ENCODE measurements around the gene EIF4EBP2. TPM values are rescaled to one million over a fixed set of nuclear protein-coding genes. Genes with fewer than 3 reads are reported as not detected.

The EIF4EBP2 gene
- polyA plus RNA-seq, 1 experiment = 13.4 TPM

DNA sequence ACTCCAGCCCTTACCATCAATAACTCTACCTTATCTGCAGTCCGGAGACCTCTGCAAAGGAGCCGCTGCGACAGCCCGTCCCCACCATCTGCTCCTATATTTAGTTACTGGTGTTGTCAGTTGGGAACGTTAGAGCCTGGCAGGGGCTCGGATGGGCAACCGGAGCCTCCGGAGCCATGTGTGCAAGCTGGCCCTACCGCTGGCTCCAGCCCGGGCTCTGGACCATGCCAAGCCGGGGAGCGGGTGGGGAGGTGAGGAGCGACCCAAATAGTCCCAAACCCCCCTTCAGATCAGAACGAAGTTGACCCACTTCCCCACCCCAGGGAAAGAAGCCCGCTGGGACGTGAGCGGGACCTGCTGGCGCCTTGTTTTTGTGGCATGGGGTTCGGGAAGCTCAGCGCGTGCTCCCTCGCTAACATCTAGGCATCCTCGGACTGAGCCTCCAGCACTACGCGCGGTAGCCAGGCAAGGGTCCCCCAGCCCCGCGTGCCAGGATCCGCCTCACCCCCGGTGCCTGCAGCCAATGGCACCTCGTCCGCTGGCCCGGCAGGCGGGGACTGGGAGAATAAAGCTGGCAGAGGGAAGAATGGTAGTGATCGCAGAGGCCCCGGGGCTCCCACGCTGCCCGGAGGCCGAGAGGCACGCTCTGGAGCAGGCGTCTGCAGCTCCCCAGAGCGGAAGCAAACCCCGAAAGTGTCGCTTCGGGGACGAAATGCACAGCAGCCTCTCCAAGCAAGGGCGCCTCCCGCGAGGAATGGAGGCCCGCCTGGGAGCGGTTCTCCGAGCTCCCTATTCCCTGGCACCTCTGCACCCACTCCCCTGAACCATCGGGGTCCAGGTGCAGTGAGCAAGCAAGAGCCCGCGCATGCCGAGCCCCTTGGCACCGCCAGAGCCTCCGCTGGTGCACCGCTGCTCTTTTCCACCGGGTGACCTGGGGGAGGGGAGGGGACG, 22.2 kb upstream of the EIF4EBP2 start:
- H3K27me3 ChIP-seq (ENCODE audit: control insufficient read depth, insufficient read depth, low read length) = peaks cover 4% of the 10 kb centered on the region; the same call in 1 of the 2 replicates
- DNase-seq (ENCODE audit: low read depth) = no peak
- H3K4me3 ChIP-seq (ENCODE audit: low read depth, low read length) = peak overlapping the region; percentile 76
- POLR2A ChIA-PET = interaction anchor here (0.5 to 0.9 kb wide), 2 partner anchors 17 to 24 kb away, joined by 4 to 7 read pairs; no protein-coding TSS in a partner anchor
- CTCF ChIA-PET = interaction anchor here (1.1 to 2.0 kb wide), 2 partner anchors 17 to 20 kb away, joined by 4 to 5 read pairs; no protein-coding TSS in a partner anchor
- TF ChIP-seq, protein P1, sequence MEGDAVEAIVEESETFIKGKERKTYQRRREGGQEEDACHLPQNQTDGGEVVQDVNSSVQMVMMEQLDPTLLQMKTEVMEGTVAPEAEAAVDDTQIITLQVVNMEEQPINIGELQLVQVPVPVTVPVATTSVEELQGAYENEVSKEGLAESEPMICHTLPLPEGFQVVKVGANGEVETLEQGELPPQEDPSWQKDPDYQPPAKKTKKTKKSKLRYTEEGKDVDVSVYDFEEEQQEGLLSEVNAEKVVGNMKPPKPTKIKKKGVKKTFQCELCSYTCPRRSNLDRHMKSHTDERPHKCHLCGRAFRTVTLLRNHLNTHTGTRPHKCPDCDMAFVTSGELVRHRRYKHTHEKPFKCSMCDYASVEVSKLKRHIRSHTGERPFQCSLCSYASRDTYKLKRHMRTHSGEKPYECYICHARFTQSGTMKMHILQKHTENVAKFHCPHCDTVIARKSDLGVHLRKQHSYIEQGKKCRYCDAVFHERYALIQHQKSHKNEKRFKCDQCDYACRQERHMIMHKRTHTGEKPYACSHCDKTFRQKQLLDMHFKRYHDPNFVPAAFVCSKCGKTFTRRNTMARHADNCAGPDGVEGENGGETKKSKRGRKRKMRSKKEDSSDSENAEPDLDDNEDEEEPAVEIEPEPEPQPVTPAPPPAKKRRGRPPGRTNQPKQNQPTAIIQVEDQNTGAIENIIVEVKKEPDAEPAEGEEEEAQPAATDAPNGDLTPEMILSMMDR (IDR thresholded peaks at IDR 0.05; ENCODE audit: insufficient read depth, low read depth, low read length) = no peak
- no peaks in the 10 kb centered on the region for H3K36me3 ChIP-seq (ENCODE audit: control insufficient read depth, insufficient read depth, low read length)

DNA sequence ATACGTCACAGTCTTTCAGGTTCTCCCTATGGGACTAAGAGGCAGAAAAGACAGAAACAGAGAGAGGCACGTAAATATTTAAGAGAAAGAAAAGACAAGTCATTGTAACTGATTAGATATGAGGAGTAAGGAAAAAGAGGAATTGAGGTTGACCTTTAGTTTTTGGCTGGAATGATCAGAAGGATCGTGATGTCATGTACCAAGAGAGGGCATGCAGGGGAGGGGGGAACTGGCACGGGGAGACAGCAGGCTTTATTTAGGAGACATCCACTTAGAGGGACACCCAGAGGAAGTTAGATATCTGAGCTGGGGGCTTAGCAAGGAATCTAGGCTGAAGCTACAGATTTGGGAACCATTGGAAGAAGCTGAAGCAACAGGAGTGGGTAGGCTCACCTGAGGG, 12.3 kb upstream of the EIF4EBP2 start:
- CTCF ChIA-PET = interaction anchor here (1.1 kb wide), 1 partner anchor 27 kb away, joined by 3 read pairs; no protein-coding TSS in a partner anchor
- POLR2A ChIA-PET = no interaction called here
- TF ChIP-seq, protein P1 (IDR thresholded peaks at IDR 0.05; ENCODE audit: insufficient read depth, low read depth, low read length) = no peak
- no peak for DNase-seq (ENCODE audit: low read depth)
- H3K4me3 ChIP-seq (ENCODE audit: low read depth, low read length) = no peak overlapping the region
- H3K36me3 ChIP-seq (ENCODE audit: control insufficient read depth, insufficient read depth, low read length) = no peaks in the 10 kb centered on the region
- peaks cover 8% of the 10 kb centered on the region for H3K27me3 ChIP-seq (ENCODE audit: control insufficient read depth, insufficient read depth, low read length)

GRCh38 chr10:70396140-70396539, 7.8 kb upstream of the EIF4EBP2 start:
- POLR2A ChIA-PET = no interaction called here
- TF ChIP-seq, protein P1 (IDR thresholded peaks at IDR 0.05; ENCODE audit: insufficient read depth, low read depth, low read length) = no peak
- Histone ChIP-seq H3K4me3 (ENCODE audit: low read depth, low read length) (no peak overlapping the region), H3K27me3 (ENCODE audit: control insufficient read depth, insufficient read depth, low read length) (peaks cover 5% of the 10 kb centered on the region), H3K36me3 (ENCODE audit: control insufficient read depth, insufficient read depth, low read length) (no peaks in the 10 kb centered on the region)
- DNase-seq (ENCODE audit: low read depth) = no peak
- CTCF ChIA-PET = interaction anchor here (1.0 kb wide), 1 partner anchor 32 kb away, joined by 3 read pairs; no protein-coding TSS in a partner anchor

DNA sequence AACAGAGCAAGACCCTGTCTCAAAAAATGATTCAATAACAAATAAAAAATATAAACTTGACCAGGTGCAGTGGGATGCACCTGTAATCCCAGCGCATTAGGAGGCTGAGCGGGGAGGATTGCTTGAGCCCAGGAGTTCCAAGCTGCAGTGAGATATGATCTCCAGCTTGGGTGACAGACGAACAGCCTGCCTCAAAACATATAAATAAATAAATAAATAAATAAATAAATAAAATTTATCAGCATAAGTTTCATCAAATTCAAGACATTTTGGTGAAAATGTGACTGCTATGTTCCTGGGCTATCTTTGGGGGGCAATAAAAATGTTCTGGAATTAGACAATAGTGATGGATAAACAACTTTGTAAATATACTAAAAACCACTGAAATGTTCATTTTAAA, 4.8 kb upstream of the EIF4EBP2 start:
- H3K36me3 ChIP-seq (ENCODE audit: control insufficient read depth, insufficient read depth, low read length) = no peaks in the 10 kb centered on the region
- no peak for DNase-seq (ENCODE audit: low read depth)
- TF ChIP-seq, protein P1 (IDR thresholded peaks at IDR 0.05; ENCODE audit: insufficient read depth, low read depth, low read length) = no peak
- H3K27me3 ChIP-seq (ENCODE audit: control insufficient read depth, insufficient read depth, low read length) = peaks cover 4% of the 10 kb centered on the region
- H3K4me3 ChIP-seq (ENCODE audit: low read depth, low read length) = no peak overlapping the region
- CTCF ChIA-PET = no interaction called here
- POLR2A ChIA-PET = no interaction called here

DNA sequence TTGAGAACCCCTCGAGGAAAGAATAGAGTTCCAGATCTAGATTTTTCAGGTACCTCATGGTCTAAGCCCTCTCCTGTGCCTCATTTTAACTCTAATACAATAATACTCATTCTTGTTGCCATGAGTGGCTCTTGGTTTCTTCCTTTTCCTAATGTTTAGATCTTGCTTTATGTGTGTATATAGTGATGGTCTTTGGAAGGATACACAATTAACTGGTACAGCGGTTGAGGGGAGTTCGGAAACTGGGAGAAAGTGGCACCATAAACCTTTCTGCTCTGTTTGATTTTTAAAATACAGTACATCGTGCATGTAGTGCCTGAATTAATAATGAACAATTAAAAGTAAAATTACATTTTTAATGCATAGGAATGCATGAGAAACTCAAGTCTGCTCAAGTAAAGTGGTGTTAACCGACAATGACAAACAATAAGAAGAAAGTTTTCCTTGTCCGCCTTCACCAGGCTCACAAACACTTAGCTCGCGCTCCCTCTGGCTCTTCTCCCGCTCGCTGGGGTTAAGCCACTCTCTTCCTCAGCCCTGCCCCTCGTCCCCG, 386 bp upstream of the EIF4EBP2 start:
- DNase-seq (ENCODE audit: low read depth) = no peak
- Histone ChIP-seq H3K36me3 (ENCODE audit: control insufficient read depth, insufficient read depth, low read length) (no peaks in the 10 kb centered on the region), H3K27me3 (ENCODE audit: control insufficient read depth, insufficient read depth, low read length) (no peaks in the 10 kb centered on the region), H3K4me3 (ENCODE audit: low read depth, low read length) (peak overlapping the region; percentile 94)
- ChIA-PET POLR2A (interaction anchor here (0.7 kb wide), 1 partner anchor 1848 kb away, joined by 6 read pairs; no protein-coding TSS in a partner anchor), CTCF (interaction anchor here (1.2 to 2.1 kb wide), 4 partner anchors 39 to 182 kb away, joined by 3 to 8 read pairs (median 5); no protein-coding TSS in a partner anchor)
- TF ChIP-seq, protein P1 (IDR thresholded peaks at IDR 0.05; ENCODE audit: insufficient read depth, low read depth, low read length) = no peak

Measured in BJ (cell line).